Neural progenitor cell (in vitro differentiated cells): ENCODE measurements around the gene PFDN4.

ENCODE experiments used
- CTCF ChIP-seq: fragments of 200-600 bp; sonication (generic); IDR thresholded peaks from 2 replicates; pipeline ENCODE4 v1.5.1; 2017; ENCODE audit warnings: antibody characterized with exemption, mild to moderate bottlenecking
- EZH2 ChIP-seq: fragments of 200-600 bp; sonication (generic); IDR thresholded peaks from 2 replicates; pipeline ENCODE4 v1.6.1; 2017; ENCODE audit warnings: antibody characterized with exemption, mild to moderate bottlenecking, moderate library complexity

DNA sequence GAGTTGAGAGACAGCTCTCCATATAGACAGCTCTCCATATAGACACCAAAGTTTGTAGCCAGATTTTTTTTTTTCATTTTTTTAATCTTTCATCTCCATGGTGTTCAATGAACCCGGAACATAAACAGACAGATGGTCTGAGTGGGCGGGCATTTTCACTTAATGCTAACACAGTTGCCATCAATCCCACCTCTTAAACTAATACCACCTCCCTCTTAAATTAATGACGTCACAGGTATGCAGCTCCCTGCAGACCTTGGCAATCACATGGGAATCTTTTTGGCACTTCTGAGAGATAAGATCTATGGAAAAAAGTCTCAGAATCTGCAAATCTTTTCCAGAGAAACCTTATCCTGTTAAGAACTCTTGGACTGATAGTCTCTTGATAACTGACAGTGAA lies 43.2 kb downstream of the PFDN4 start:
- TF ChIP-seq CTCF (no peak), EZH2 (no peak)
